IMR-90 (cell line): Measurements from ENCODE around the gene GLIS1. TPM values are rescaled to one million over a fixed set of nuclear protein-coding genes. Genes with fewer than 3 reads are reported as not detected.

Experiments
- ATAC-seq: fragments of 200-7000 bp; cut with Tn5 transposase; 2 replicates; pipeline ENCODE4 v1.9.1; 2020; ENCODE audit warnings: low read depth, mild to moderate bottlenecking, moderate library complexity
- BruUV-seq: library from RNA; stranded (reverse); fragments of 400-500 nt; replicated peaks from 2 replicates; lab custom pipeline; 2021; lab: Mats Ljungman, UMichigan
- CTCF ChIA-PET: fragments of 300-600 bp; formaldehyde crosslinking; extraction: SDS; loops from one replicate; lab custom pipeline; 2021; ENCODE audit warnings: antibody characterized with exemption; lab: Yijun Ruan, JAX
- POLR2A ChIA-PET: fragments of 300-600 bp; sonication (Branson Sonifier 250); formaldehyde crosslinking; loops from one replicate; lab custom pipeline; 2022; ENCODE audit warnings: antibody characterized with exemption; ENCODE audit not compliant: unreplicated experiment; lab: Charles Lee
- DNase-seq: peaks from one replicate; pipeline ENCODE4 v3.0.0; 2013
- H2AFZ ChIP-seq: replicated peaks from 2 replicates; pipeline ENCODE3; 2013; ENCODE audit warnings: low read length, mild to moderate bottlenecking; ENCODE audit not compliant: poor library complexity
- H2AK5ac ChIP-seq: 2 replicates; pipeline ENCODE4 v1.6.1; 2013; ENCODE audit warnings: low read depth, low read length, inconsistent platforms
- H2AK9ac ChIP-seq: replicated peaks from 2 replicates; pipeline ENCODE3; 2013; ENCODE audit warnings: mild to moderate bottlenecking, low read depth, low read length, moderate library complexity; ENCODE audit not compliant: poor library complexity
- H2BK120ac ChIP-seq: 2 replicates; pipeline ENCODE4 v1.6.1; 2013; ENCODE audit warnings: low read depth, low read length, inconsistent platforms
- H2BK15ac ChIP-seq: 3 replicates; pipeline ENCODE4 v1.6.1; 2013; ENCODE audit warnings: low read depth, low read length, inconsistent platforms
- H2BK20ac ChIP-seq: 2 replicates; pipeline ENCODE4 v1.6.1; 2013; ENCODE audit warnings: low read depth, mild to moderate bottlenecking, inconsistent platforms, low read length, moderate library complexity
- H2BK5ac ChIP-seq: 2 replicates; pipeline ENCODE4 v1.6.1; 2013; ENCODE audit warnings: mild to moderate bottlenecking, low read depth, low read length, inconsistent platforms; ENCODE audit not compliant: poor library complexity, severe bottlenecking
- H3K14ac ChIP-seq: replicated peaks from 2 replicates; pipeline ENCODE4 v1.6.1; 2013; ENCODE audit warnings: low read depth, low read length, inconsistent platforms
- H3K18ac ChIP-seq: 2 replicates; pipeline ENCODE4 v1.6.1; 2013; ENCODE audit warnings: low read depth, low read length, control low read depth
- H3K23ac ChIP-seq: 2 replicates; pipeline ENCODE4 v1.6.1; 2013; ENCODE audit warnings: low read depth, low read length, inconsistent platforms
- H3K27ac ChIP-seq: 2 replicates; pipeline ENCODE4 v1.5.1; 2013; ENCODE audit warnings: mild to moderate bottlenecking, control low read depth, low read length; ENCODE audit not compliant: insufficient read depth
- H3K27me3 ChIP-seq: 2 replicates; pipeline ENCODE4 v1.6.1; 2013; ENCODE audit warnings: low read length; ENCODE audit not compliant: control insufficient read depth, insufficient read depth
- H3K36me3 ChIP-seq: 2 replicates; pipeline ENCODE4 v1.6.1; 2013; ENCODE audit warnings: low read length, mixed read lengths; ENCODE audit not compliant: control insufficient read depth, insufficient read depth
- H3K4ac ChIP-seq: 2 replicates; pipeline ENCODE4 v1.6.1; 2013; ENCODE audit warnings: low read depth, low read length, inconsistent platforms
- H3K4me1 ChIP-seq: 2 replicates; pipeline ENCODE4 v1.6.1; 2013; ENCODE audit warnings: low read length, mixed read lengths; ENCODE audit not compliant: control insufficient read depth, insufficient read depth
- H3K4me2 ChIP-seq: 2 replicates; pipeline ENCODE4 v1.6.1; 2013; ENCODE audit warnings: low read depth, mild to moderate bottlenecking, control low read depth, low read length, moderate library complexity
- H3K4me3 ChIP-seq: 2 replicates; pipeline ENCODE4 v1.5.1; 2013; ENCODE audit warnings: low read depth, mild to moderate bottlenecking, control low read depth, low read length, moderate library complexity; ENCODE audit not compliant: insufficient read depth
- H3K56ac ChIP-seq: 2 replicates; pipeline ENCODE4 v1.6.1; 2013; ENCODE audit warnings: low read length, inconsistent platforms; ENCODE audit not compliant: insufficient read depth; ENCODE audit errors: extremely low read depth
- H3K79me1 ChIP-seq, 2 experiments: 2 replicates each; pipeline ENCODE4 v1.6.1; 2013; ENCODE audit warnings: low read length in 2 of 2, inconsistent platforms in 1 of 2, low read depth in 1 of 2
- H3K9ac ChIP-seq: 2 replicates; pipeline ENCODE4 v1.6.1; 2013; ENCODE audit warnings: low read depth, low read length, control low read depth
- H3K9me1 ChIP-seq: 2 replicates; pipeline ENCODE4 v1.6.1; 2013; ENCODE audit warnings: low read length, inconsistent platforms; ENCODE audit not compliant: insufficient read depth
- H3K9me3 ChIP-seq: 2 replicates; pipeline ENCODE4 v1.6.1; 2013; ENCODE audit warnings: low read length; ENCODE audit not compliant: control insufficient read depth, insufficient read depth
- H4K20me1 ChIP-seq: 2 replicates; pipeline ENCODE4 v1.6.1; 2013; ENCODE audit warnings: low read length, inconsistent platforms; ENCODE audit not compliant: insufficient read depth
- H4K5ac ChIP-seq: 2 replicates; pipeline ENCODE4 v1.6.1; 2013; ENCODE audit warnings: mild to moderate bottlenecking, low read depth, low read length, control low read depth
- H4K8ac ChIP-seq, 2 experiments: 2 replicates each; pipeline ENCODE4 v1.6.1; 2013; ENCODE audit warnings: low read depth in 2 of 2, low read length in 2 of 2, control low read depth in 1 of 2, inconsistent platforms in 1 of 2
- H4K91ac ChIP-seq: 2 replicates; pipeline ENCODE4 v1.6.1; 2013; ENCODE audit warnings: low read depth, low read length, inconsistent platforms; ENCODE audit not compliant: insufficient read depth
- BHLHE40 ChIP-seq: fragments of 150-350 bp; IDR thresholded peaks from 2 replicates; pipeline ENCODE4 v1.6.1; 2016; ENCODE audit warnings: mild to moderate bottlenecking, low read depth, low read length
- CHD1 ChIP-seq: IDR thresholded peaks from 2 replicates; pipeline ENCODE4 v1.6.1; 2012; ENCODE audit warnings: low read depth, low read length, improper control_type of control experiment
- MAFK ChIP-seq: IDR thresholded peaks from 2 replicates; pipeline ENCODE4 v1.6.1; 2012; ENCODE audit warnings: low read depth, low read length, improper control_type of control experiment
- MAZ ChIP-seq: IDR thresholded peaks from 2 replicates; pipeline ENCODE4 v1.6.1; 2012; ENCODE audit warnings: low read depth, mild to moderate bottlenecking, low read length, improper control_type of control experiment, moderate library complexity, borderline replicate concordance
- MXI1 ChIP-seq: IDR thresholded peaks from 2 replicates; pipeline ENCODE4 v1.6.1; 2012; ENCODE audit warnings: low read depth, mild to moderate bottlenecking, low read length, moderate library complexity, borderline replicate concordance
- NFE2L2 ChIP-seq: fragments of 150-350 bp; IDR thresholded peaks from 2 replicates; pipeline ENCODE4 v1.6.1; 2016; ENCODE audit warnings: low read depth, mild to moderate bottlenecking, low read length
- POLR2A ChIP-seq: IDR thresholded peaks from 2 replicates; pipeline ENCODE4 v1.6.1; 2012; ENCODE audit warnings: mild to moderate bottlenecking, low read depth, low read length
- RAD21 ChIP-seq: IDR thresholded peaks from 2 replicates; pipeline ENCODE4 v1.6.1; 2012; ENCODE audit warnings: low read length, improper control_type of control experiment
- RCOR1 ChIP-seq: IDR thresholded peaks from 2 replicates; pipeline ENCODE4 v1.6.1; 2012; ENCODE audit warnings: mild to moderate bottlenecking, low read length, improper control_type of control experiment; ENCODE audit not compliant: insufficient replicate concordance
- RFX5 ChIP-seq: IDR thresholded peaks from 2 replicates; pipeline ENCODE4 v1.8.0; 2012; ENCODE audit warnings: low read depth, mild to moderate bottlenecking, low read length, moderate library complexity
- SMC3 ChIP-seq: fragments of 150-350 bp; IDR thresholded peaks from 2 replicates; pipeline ENCODE4 v1.6.1; 2016; ENCODE audit warnings: low read depth, mild to moderate bottlenecking, antibody characterized with exemption, low read length, moderate library complexity
- USF2 ChIP-seq: fragments of 150-350 bp; IDR thresholded peaks from 2 replicates; pipeline ENCODE4 v1.6.1; 2017; ENCODE audit warnings: mild to moderate bottlenecking, antibody characterized with exemption, low read length, low read depth
- WGBS, 2 experiments: methylation state at CpG; one replicate each; pipeline versions ENCODE4 v1.1.5 to v1.1.7; 2013; ENCODE audit warnings: missing lambda C conversion rate in 2 of 2; ENCODE audit not compliant: insufficient read length in 1 of 2; ENCODE audit errors: extremely low coverage in 2 of 2; 5-methylcytosine and 5-hydroxymethylcytosine counted together
- dilution Hi-C: fragments of 300-500 bp; cut with HindIII; formaldehyde crosslinking; loops from one replicate; pipeline ENCODE4 v1.14.3; 2018; ENCODE audit warnings: low sequenced_read_pairs; ENCODE audit not compliant: unreplicated experiment
- in situ Hi-C: fragments of 300-500 bp; cut with MboI; formaldehyde crosslinking; loops from 3 replicates; pipeline ENCODE4 v1.14.3; 2019; ENCODE audit warnings: low sequenced_read_pairs, inconsistent platforms, mixed read lengths
- intact Hi-C: fragments of 100-400 bp; cut with micrococcal nuclease; formaldehyde crosslinking; loops from 2 replicates; pipeline ENCODE4 v1.10.0; 2022
- polyA plus RNA-seq, 3 experiments: library from polyadenylated mRNA; depleted of rRNA; stranded (reverse); fragments of >200 nt; gene quantifications; 2 replicates each; pipeline ENCODE4 v1.2.3, GENCODE V29; 2012; ENCODE audit warnings: low replicate concordance in 1 of 3
- total RNA-seq: library from RNA; depleted of rRNA; stranded (reverse); fragments of >200 nt; gene quantifications from 2 replicates; pipeline ENCODE4 v1.2.3, GENCODE V29; 2012
- TF ChIP-seq, protein P1 (sequence below): conservative IDR thresholded peaks from 2 replicates; pipeline ENCODE4 v1.5.1; 2012; ENCODE audit warnings: mild to moderate bottlenecking, low read depth, low read length, improper control_type of control experiment
- TF ChIP-seq, protein P2 (sequence below): fragments of 150-350 bp; IDR thresholded peaks from 2 replicates; pipeline ENCODE4 v1.6.1; 2016; ENCODE audit warnings: low read depth, mild to moderate bottlenecking, low read length, moderate library complexity, borderline replicate concordance

The GLIS1 gene
- total and polyA plus RNA-seq, 2 of the 4 experiments (the other 2 are of a cell fraction): 0.18 to 2.3 TPM

- Histone ChIP-seq H3K27ac (no peak overlapping the region), H3K4me1 (peaks cover 8% of the 10 kb centered on the region; the same call in 1 of the 2 replicates), H2BK5ac (no peak overlapping the region), H3K4ac (no peak overlapping the region), H3K9me1 (peaks cover 9% of the 10 kb centered on the region; the same call in 1 of the 2 replicates), H3K4me2 (no peak overlapping the region), H2AK9ac (no peak overlapping the region), H2BK120ac (no peak overlapping the region), H4K20me1 (peaks cover 9% of the 10 kb centered on the region), H4K8ac (no peak overlapping the region), H2BK15ac (no peak overlapping the region), H4K91ac (no peak overlapping the region), H2BK20ac (no peak overlapping the region), H3K4me3 (no peak overlapping the region), H2AFZ (no peak overlapping the region), H3K14ac (no peak overlapping the region), H3K23ac (no peak overlapping the region), H3K27me3 (peaks cover 2% of the 10 kb centered on the region; the same call in 1 of the 2 replicates), H3K36me3 (peaks cover 4% of the 10 kb centered on the region; the same call in 1 of the 2 replicates), H3K9ac (no peak overlapping the region), H4K5ac (no peak overlapping the region), H3K79me1 (no peaks in the 10 kb centered on the region), H3K56ac (no peak overlapping the region), H3K18ac (no peak overlapping the region), H2AK5ac (no peak overlapping the region), H3K9me3 (no peaks in the 10 kb centered on the region)
- in situ Hi-C loops: no loop called here
- CTCF ChIA-PET: no interaction called here
- POLR2A ChIA-PET: no interaction called here
- TF ChIP-seq BHLHE40 (no peak), NFE2L2 (no peak), MAZ (no peak), RFX5 (no peak), MAFK (no peak), SMC3 (no peak), USF2 (no peak), CHD1 (no peak), RCOR1 (no peak), MXI1 (no peak), RAD21 (no peak), POLR2A (no peak)
- TF ChIP-seq, protein P1, sequence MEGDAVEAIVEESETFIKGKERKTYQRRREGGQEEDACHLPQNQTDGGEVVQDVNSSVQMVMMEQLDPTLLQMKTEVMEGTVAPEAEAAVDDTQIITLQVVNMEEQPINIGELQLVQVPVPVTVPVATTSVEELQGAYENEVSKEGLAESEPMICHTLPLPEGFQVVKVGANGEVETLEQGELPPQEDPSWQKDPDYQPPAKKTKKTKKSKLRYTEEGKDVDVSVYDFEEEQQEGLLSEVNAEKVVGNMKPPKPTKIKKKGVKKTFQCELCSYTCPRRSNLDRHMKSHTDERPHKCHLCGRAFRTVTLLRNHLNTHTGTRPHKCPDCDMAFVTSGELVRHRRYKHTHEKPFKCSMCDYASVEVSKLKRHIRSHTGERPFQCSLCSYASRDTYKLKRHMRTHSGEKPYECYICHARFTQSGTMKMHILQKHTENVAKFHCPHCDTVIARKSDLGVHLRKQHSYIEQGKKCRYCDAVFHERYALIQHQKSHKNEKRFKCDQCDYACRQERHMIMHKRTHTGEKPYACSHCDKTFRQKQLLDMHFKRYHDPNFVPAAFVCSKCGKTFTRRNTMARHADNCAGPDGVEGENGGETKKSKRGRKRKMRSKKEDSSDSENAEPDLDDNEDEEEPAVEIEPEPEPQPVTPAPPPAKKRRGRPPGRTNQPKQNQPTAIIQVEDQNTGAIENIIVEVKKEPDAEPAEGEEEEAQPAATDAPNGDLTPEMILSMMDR: no peak
- TF ChIP-seq, protein P2, sequence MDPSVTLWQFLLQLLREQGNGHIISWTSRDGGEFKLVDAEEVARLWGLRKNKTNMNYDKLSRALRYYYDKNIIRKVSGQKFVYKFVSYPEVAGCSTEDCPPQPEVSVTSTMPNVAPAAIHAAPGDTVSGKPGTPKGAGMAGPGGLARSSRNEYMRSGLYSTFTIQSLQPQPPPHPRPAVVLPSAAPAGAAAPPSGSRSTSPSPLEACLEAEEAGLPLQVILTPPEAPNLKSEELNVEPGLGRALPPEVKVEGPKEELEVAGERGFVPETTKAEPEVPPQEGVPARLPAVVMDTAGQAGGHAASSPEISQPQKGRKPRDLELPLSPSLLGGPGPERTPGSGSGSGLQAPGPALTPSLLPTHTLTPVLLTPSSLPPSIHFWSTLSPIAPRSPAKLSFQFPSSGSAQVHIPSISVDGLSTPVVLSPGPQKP: no peak
- intact Hi-C loops: no loop called here
- no peak for ATAC-seq
- BruUV-seq: no TSS peak
- DNase-seq: no peak
- 91% methylated on average over 6 of the region's 11 CpGs; no CpG with 5 or more reads in 1 of the 2 experiments for WGBS, 2 experiments
- dilution Hi-C loops: no loop called here
These were observed 149.7 kb downstream of the GLIS1 start for GRCh38 chr1:53589043-53589887.
